NCI-H748 (cell line): ENCODE measurements around the gene CLEC1A.
"Not testable (repeated sequence)": the region's sequence is repeated elsewhere in the genome, so short reads cannot be mapped to it uniquely, and the experiment has no call there.

Experiments used
- DNase-seq: peaks from one replicate; lab custom pipeline; 2025; ENCODE audit not compliant: unreplicated experiment; lab: John Stamatoyannopoulos, UW

CLEC1A gene

GRCh38 chr12:10052193-10052913 lies 46.4 kb downstream of the CLEC1A start:
- no peak for DNase-seq

GRCh38 chr12:10048526-10048925 lies 50.3 kb downstream of the CLEC1A start:
- no peak for DNase-seq

GRCh38 chr12:10042167-10042566 lies 56.6 kb downstream of the CLEC1A start:
- no peak for DNase-seq

GRCh38 chr12:10033783-10034545 lies 64.8 kb downstream of the CLEC1A start:
- no peak for DNase-seq

GRCh38 chr12:10031771-10032175 lies 67.0 kb downstream of the CLEC1A start:
- no peak for DNase-seq

- no peak for DNase-seq
These were observed 67.5 kb downstream of the CLEC1A start for GRCh38 chr12:10031321-10031720.

GRCh38 chr12:10030446-10030845 lies 68.3 kb downstream of the CLEC1A start, which contains the start of gene CLEC9A:
CLEC9A (plus strand) TSS chr12:10030682; CDS start chr12:10052688, 22,006 bp downstream.
- DNase-seq = no peak

- no peak for DNase-seq
These were observed 71.1 kb downstream of the CLEC1A start for GRCh38 chr12:10027721-10028120.

GRCh38 chr12:10027311-10027710 lies 71.5 kb downstream of the CLEC1A start:
- no peak for DNase-seq

- DNase-seq = not testable (repeated sequence)
These were observed 72.1 kb downstream of the CLEC1A start for GRCh38 chr12:10026666-10027065.

GRCh38 chr12:10025236-10025635 lies 73.5 kb downstream of the CLEC1A start:
- no peak for DNase-seq

GRCh38 chr12:10021342-10021741 lies 77.4 kb downstream of the CLEC1A start:
- no peak for DNase-seq
